ENCODE results near the gene DDX50.

- peak; percentile 19 for TF ChIP-seq CTCF (IDR thresholded peaks at IDR 0.05; ENCODE audit: low read depth, low read length, poor library complexity, severe bottlenecking)
- no peak for TF ChIP-seq EZH2phosphoT487 (IDR thresholded peaks at IDR 0.05; ENCODE audit: borderline replicate concordance, low read length)
Observed at GRCh38 chr10:68981074-68981473, 80.0 kb downstream of the DDX50 start.
